NCI-H2196 (cell line): ENCODE measurements around the gene GJE1.

Experiments used
- DNase-seq: peaks from one replicate; lab custom pipeline; 2025; ENCODE audit not compliant: unreplicated experiment; lab: John Stamatoyannopoulos, UW

GJE1 gene

GRCh38 chr6:142165227-142165626, 32.5 kb downstream of the GJE1 start:
- no peak for DNase-seq

- no peak for DNase-seq
These were observed 34.3 kb downstream of the GJE1 start for GRCh38 chr6:142167071-142167470.

GRCh38 chr6:142167486-142167885, 34.8 kb downstream of the GJE1 start:
- no peak for DNase-seq

GRCh38 chr6:142171351-142171750, 38.6 kb downstream of the GJE1 start:
- DNase-seq: no peak

GRCh38 chr6:142172758-142173157, 40.0 kb downstream of the GJE1 start:
- DNase-seq: no peak

GRCh38 chr6:142173980-142174379, 41.3 kb downstream of the GJE1 start:
- no peak for DNase-seq

GRCh38 chr6:142174703-142175102, 42.0 kb downstream of the GJE1 start:
- DNase-seq: no peak

GRCh38 chr6:142178129-142178528, 45.4 kb downstream of the GJE1 start:
- DNase-seq: no peak

- DNase-seq: no peak
These were observed 49.3 kb downstream of the GJE1 start for GRCh38 chr6:142182004-142182403.

GRCh38 chr6:142183351-142183750, 50.6 kb downstream of the GJE1 start:
- no peak for DNase-seq

GRCh38 chr6:142184307-142184706, 51.6 kb downstream of the GJE1 start:
- DNase-seq: no peak
